ENCODE results near the gene FOXP2.

DNA sequence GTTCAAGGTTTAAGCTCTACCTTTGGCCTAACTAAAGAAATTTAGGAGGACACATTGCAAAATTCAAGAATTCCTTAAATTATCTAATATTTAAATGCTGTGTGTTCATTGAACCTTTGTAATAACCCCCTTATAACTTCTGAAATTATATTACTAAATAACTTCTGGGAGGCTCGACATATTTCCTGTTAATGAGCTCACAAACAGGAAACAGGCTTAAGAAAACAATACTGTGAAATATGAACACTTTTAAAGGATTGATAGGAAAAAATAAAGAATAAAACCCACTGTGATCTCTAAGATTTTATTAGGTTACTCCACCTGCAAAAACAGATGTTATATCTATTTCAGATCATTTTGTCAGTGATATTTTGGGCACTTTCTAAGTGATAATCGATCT lies 74.1 kb downstream of the FOXP2 start:
- TF ChIP-seq, protein P1, sequence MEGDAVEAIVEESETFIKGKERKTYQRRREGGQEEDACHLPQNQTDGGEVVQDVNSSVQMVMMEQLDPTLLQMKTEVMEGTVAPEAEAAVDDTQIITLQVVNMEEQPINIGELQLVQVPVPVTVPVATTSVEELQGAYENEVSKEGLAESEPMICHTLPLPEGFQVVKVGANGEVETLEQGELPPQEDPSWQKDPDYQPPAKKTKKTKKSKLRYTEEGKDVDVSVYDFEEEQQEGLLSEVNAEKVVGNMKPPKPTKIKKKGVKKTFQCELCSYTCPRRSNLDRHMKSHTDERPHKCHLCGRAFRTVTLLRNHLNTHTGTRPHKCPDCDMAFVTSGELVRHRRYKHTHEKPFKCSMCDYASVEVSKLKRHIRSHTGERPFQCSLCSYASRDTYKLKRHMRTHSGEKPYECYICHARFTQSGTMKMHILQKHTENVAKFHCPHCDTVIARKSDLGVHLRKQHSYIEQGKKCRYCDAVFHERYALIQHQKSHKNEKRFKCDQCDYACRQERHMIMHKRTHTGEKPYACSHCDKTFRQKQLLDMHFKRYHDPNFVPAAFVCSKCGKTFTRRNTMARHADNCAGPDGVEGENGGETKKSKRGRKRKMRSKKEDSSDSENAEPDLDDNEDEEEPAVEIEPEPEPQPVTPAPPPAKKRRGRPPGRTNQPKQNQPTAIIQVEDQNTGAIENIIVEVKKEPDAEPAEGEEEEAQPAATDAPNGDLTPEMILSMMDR (IDR thresholded peaks at IDR 0.05; ENCODE audit: extremely low read depth in 1 of 2, insufficient read depth in 1 of 2, low read depth in 1 of 2, low read length in 2 of 2), result no peak
- TF ChIP-seq POLR2AphosphoS5 (IDR thresholded peaks at IDR 0.05; ENCODE audit: insufficient read depth, low read depth, low read length), result no peak
- no peak for TF ChIP-seq POLR2A (IDR thresholded peaks at IDR 0.05; ENCODE audit: low read depth, low read length)
- TF ChIP-seq EZH2 (IDR thresholded peaks at IDR 0.05; ENCODE audit: borderline replicate concordance, low read depth, low read length, severe bottlenecking), result no peak
- no peak for TF ChIP-seq MYC (IDR thresholded peaks at IDR 0.05; ENCODE audit: low read depth, low read length)
- TF ChIP-seq, protein P2, sequence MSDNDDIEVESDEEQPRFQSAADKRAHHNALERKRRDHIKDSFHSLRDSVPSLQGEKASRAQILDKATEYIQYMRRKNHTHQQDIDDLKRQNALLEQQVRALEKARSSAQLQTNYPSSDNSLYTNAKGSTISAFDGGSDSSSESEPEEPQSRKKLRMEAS (IDR thresholded peaks at IDR 0.05; ENCODE audit: insufficient read depth, insufficient read length), result no peak
- no peak for TF ChIP-seq GATA2 (IDR thresholded peaks at IDR 0.05; ENCODE audit: insufficient read depth, insufficient read length, low read depth, low read length)
- no peak for TF ChIP-seq FOS (IDR thresholded peaks at IDR 0.05; ENCODE audit: borderline replicate concordance, insufficient read depth, low read length)
- no peak for TF ChIP-seq JUN (IDR thresholded peaks at IDR 0.05; ENCODE audit: borderline replicate concordance, insufficient read depth, insufficient read length, low read depth)

Data from endothelial cell of umbilical vein (primary cell).